GM19452 (cell line): ENCODE measurements around the gene OR10H5.
"Not testable (repeated sequence)": the region's sequence is repeated elsewhere in the genome, so short reads cannot be mapped to it uniquely, and the experiment has no call there.

ENCODE experiments used
- ATAC-seq: cut with Tn5 transposase; IDR thresholded peaks from one replicate; pipeline ENCODE4 v1.9.1; 2021; ENCODE audit not compliant: unreplicated experiment

OR10H5 gene

DNA sequence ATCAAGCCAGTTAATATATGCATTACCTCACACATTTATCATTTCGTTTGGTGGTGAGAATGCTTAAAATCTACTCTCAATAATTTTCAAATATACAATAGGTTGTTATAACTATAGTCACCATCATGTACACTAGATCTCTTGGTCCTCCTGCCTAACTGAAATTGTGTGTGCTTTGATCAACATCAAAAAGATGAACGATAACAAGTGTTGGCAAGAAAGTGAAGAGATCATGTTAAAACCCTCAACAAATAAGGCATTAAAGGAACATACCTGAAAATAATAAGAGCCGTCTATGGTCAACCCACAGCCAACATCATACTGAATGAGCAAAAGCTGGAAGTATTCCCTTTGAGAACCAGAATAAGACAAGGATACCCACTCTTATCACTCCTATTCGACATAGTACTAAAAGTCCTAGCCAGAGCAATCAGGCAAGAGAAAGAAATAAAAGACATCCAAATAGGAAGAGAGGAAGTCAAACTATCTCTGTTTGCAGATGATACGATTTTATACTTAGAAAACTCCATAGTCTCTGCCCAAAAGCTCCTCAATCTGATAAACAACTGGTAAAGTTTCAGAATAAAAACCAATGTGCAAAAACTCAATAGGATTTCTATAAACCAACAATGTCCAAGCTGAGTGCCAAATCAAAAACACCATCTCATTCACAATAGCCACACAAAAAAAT lies 55.9 kb downstream of the OR10H5 start:
- no peak for ATAC-seq

- ATAC-seq: not testable (repeated sequence)
Measured at GRCh38 chr19:15843894-15844222, 56.4 kb downstream of the OR10H5 start.

- ATAC-seq: no peak
Measured at GRCh38 chr19:15846923-15847322, 59.5 kb downstream of the OR10H5 start.

DNA sequence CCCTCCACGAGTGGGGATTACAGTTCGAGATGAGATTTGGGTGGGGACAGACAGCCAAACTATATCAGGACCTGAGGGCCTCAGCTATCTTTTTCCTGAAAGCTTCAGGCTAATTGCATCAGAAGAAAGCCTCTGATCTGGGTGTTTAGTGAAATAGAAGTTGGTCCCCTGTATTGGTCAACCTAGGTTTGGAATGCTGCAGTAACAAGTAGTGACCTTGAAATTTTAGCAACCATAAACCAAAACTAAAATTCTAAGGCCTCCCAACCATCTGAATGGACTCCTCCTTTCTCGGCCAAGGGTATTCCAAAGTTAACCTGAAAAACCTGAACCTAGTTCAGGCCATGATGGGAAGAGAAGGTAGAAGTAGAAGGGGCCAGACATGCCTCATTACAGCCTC lies 62.9 kb downstream of the OR10H5 start:
- ATAC-seq: no peak
